Body of pancreas (tissue), 4 donors: ENCODE results near the gene SLC29A3.

Experiments
- CTCF ChIP-seq, 7 experiments: fragments of 450-650 bp in 4 of 7; fragments of 200-600 bp in 3 of 7; sonication (generic) in 3 of 7; IDR thresholded peaks; one replicate each; pipeline ENCODE4 v1.5.1; 2016 to 2019; ENCODE audit warnings: antibody characterized with exemption in 7 of 7
- POLR2A ChIP-seq, 3 donors: fragments of 450-650 bp; IDR thresholded peaks; one replicate each; pipeline ENCODE4 v1.6.1; 2016; ENCODE audit warnings: antibody characterized with exemption in 3 of 3, mild to moderate bottlenecking in 2 of 3

GRCh38 chr10:71325267-71325666 lies 6.2 kb downstream of the SLC29A3 start:
- TF ChIP-seq POLR2A (IDR thresholded peaks at IDR 0.05) (no peak), CTCF (IDR thresholded peaks at IDR 0.05) (no peak)
